GM15510 (cell line): Measurements from ENCODE around the gene CCL16.

Experiments
- POLR2A ChIP-seq: IDR thresholded peaks from 3 replicates; pipeline ENCODE4 v1.6.1; 2011; ENCODE audit warnings: borderline replicate concordance; ENCODE audit not compliant: insufficient read length; ENCODE audit errors: extremely low read depth

Gene CCL16

GRCh38 chr17:35998018-35998545 lies 16.8 kb upstream of the CCL16 start:
- TF ChIP-seq POLR2A: no peak

GRCh38 chr17:35991075-35991474 lies 9.8 kb upstream of the CCL16 start:
- TF ChIP-seq POLR2A: no peak

- TF ChIP-seq POLR2A: no peak
These were observed 6.9 kb upstream of the CCL16 start for GRCh38 chr17:35988164-35988563.

- TF ChIP-seq POLR2A: no peak
These were observed 5.3 kb upstream of the CCL16 start, which contains the start of gene CCL14 for GRCh38 chr17:35986643-35987042. TSS of gene CCL14 (minus strand) at chr17:35986729. CDS start at chr17:35986649, 80 bp downstream.

GRCh38 chr17:35984140-35984539 lies 2.8 kb upstream of the CCL16 start:
- TF ChIP-seq POLR2A: no peak

- no peak for TF ChIP-seq POLR2A
These were observed 1.3 kb upstream of the CCL16 start for GRCh38 chr17:35982409-35983191.

- TF ChIP-seq POLR2A: no peak
These were observed 622 bp upstream of the CCL16 start for GRCh38 chr17:35981908-35982330.

- TF ChIP-seq POLR2A: no peak
These were observed 3.0 kb downstream of the CCL16 start for GRCh38 chr17:35978346-35978745.

GRCh38 chr17:35977509-35977908 lies 3.8 kb downstream of the CCL16 start:
- TF ChIP-seq POLR2A: no peak

GRCh38 chr17:35973333-35974260 lies 7.7 kb downstream of the CCL16 start:
- no peak for TF ChIP-seq POLR2A

GRCh38 chr17:35972945-35973332 lies 8.4 kb downstream of the CCL16 start:
- no peak for TF ChIP-seq POLR2A

- no peak for TF ChIP-seq POLR2A
These were observed 8.8 kb downstream of the CCL16 start for GRCh38 chr17:35972535-35972934.

- no peak for TF ChIP-seq POLR2A
These were observed 9.2 kb downstream of the CCL16 start for GRCh38 chr17:35972066-35972465.

GRCh38 chr17:35969558-35970380 lies 11.5 kb downstream of the CCL16 start:
- no peak for TF ChIP-seq POLR2A

- no peak for TF ChIP-seq POLR2A
These were observed 12.7 kb downstream of the CCL16 start for GRCh38 chr17:35968520-35969054.

GRCh38 chr17:35965272-35965671 lies 16.0 kb downstream of the CCL16 start:
- no peak for TF ChIP-seq POLR2A
